ENCODE data around the gene PMCH.
"Not testable (repeated sequence)": the region's sequence is repeated elsewhere in the genome, so short reads cannot be mapped to it uniquely, and the experiment has no call there.

GRCh38 chr12:102147062-102147587, 50.5 kb downstream of the PMCH start:
- not testable (repeated sequence) for TF ChIP-seq TEAD4 (CRISPR knock-in tag; IDR thresholded peaks at IDR 0.05)
- TF ChIP-seq, protein P1, sequence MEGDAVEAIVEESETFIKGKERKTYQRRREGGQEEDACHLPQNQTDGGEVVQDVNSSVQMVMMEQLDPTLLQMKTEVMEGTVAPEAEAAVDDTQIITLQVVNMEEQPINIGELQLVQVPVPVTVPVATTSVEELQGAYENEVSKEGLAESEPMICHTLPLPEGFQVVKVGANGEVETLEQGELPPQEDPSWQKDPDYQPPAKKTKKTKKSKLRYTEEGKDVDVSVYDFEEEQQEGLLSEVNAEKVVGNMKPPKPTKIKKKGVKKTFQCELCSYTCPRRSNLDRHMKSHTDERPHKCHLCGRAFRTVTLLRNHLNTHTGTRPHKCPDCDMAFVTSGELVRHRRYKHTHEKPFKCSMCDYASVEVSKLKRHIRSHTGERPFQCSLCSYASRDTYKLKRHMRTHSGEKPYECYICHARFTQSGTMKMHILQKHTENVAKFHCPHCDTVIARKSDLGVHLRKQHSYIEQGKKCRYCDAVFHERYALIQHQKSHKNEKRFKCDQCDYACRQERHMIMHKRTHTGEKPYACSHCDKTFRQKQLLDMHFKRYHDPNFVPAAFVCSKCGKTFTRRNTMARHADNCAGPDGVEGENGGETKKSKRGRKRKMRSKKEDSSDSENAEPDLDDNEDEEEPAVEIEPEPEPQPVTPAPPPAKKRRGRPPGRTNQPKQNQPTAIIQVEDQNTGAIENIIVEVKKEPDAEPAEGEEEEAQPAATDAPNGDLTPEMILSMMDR (IDR thresholded peaks at IDR 0.05) = not testable (repeated sequence)
- TF ChIP-seq, protein P2, sequence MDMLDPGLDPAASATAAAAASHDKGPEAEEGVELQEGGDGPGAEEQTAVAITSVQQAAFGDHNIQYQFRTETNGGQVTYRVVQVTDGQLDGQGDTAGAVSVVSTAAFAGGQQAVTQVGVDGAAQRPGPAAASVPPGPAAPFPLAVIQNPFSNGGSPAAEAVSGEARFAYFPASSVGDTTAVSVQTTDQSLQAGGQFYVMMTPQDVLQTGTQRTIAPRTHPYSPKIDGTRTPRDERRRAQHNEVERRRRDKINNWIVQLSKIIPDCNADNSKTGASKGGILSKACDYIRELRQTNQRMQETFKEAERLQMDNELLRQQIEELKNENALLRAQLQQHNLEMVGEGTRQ (CRISPR knock-in tag; IDR thresholded peaks at IDR 0.05) = not testable (repeated sequence)
- TF ChIP-seq, protein P3, sequence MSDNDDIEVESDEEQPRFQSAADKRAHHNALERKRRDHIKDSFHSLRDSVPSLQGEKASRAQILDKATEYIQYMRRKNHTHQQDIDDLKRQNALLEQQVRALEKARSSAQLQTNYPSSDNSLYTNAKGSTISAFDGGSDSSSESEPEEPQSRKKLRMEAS (CRISPR knock-in tag; IDR thresholded peaks at IDR 0.05) = not testable (repeated sequence)
- TF ChIP-seq, protein P4, sequence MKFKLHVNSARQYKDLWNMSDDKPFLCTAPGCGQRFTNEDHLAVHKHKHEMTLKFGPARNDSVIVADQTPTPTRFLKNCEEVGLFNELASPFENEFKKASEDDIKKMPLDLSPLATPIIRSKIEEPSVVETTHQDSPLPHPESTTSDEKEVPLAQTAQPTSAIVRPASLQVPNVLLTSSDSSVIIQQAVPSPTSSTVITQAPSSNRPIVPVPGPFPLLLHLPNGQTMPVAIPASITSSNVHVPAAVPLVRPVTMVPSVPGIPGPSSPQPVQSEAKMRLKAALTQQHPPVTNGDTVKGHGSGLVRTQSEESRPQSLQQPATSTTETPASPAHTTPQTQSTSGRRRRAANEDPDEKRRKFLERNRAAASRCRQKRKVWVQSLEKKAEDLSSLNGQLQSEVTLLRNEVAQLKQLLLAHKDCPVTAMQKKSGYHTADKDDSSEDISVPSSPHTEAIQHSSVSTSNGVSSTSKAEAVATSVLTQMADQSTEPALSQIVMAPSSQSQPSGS (CRISPR knock-in tag; IDR thresholded peaks at IDR 0.05; ENCODE audit: borderline replicate concordance, low read depth) = not testable (repeated sequence)
- TF ChIP-seq, protein P5, sequence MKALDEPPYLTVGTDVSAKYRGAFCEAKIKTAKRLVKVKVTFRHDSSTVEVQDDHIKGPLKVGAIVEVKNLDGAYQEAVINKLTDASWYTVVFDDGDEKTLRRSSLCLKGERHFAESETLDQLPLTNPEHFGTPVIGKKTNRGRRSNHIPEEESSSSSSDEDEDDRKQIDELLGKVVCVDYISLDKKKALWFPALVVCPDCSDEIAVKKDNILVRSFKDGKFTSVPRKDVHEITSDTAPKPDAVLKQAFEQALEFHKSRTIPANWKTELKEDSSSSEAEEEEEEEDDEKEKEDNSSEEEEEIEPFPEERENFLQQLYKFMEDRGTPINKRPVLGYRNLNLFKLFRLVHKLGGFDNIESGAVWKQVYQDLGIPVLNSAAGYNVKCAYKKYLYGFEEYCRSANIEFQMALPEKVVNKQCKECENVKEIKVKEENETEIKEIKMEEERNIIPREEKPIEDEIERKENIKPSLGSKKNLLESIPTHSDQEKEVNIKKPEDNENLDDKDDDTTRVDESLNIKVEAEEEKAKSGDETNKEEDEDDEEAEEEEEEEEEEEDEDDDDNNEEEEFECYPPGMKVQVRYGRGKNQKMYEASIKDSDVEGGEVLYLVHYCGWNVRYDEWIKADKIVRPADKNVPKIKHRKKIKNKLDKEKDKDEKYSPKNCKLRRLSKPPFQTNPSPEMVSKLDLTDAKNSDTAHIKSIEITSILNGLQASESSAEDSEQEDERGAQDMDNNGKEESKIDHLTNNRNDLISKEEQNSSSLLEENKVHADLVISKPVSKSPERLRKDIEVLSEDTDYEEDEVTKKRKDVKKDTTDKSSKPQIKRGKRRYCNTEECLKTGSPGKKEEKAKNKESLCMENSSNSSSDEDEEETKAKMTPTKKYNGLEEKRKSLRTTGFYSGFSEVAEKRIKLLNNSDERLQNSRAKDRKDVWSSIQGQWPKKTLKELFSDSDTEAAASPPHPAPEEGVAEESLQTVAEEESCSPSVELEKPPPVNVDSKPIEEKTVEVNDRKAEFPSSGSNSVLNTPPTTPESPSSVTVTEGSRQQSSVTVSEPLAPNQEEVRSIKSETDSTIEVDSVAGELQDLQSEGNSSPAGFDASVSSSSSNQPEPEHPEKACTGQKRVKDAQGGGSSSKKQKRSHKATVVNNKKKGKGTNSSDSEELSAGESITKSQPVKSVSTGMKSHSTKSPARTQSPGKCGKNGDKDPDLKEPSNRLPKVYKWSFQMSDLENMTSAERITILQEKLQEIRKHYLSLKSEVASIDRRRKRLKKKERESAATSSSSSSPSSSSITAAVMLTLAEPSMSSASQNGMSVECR (CRISPR knock-in tag; IDR thresholded peaks at IDR 0.05; ENCODE audit: borderline replicate concordance) = not testable (repeated sequence)
